IPS-15b (cell line): ENCODE data around the gene PON1.

Source experiments
- H3K27me3 ChIP-seq: one replicate; pipeline ENCODE4 v1.6.1; 2013; ENCODE audit warnings: low read length; ENCODE audit not compliant: control insufficient read depth, insufficient read depth
- H3K36me3 ChIP-seq: one replicate; pipeline ENCODE4 v1.6.1; 2013; ENCODE audit warnings: low read length; ENCODE audit not compliant: control insufficient read depth, insufficient read depth
- H3K4me1 ChIP-seq: one replicate; pipeline ENCODE4 v1.6.1; 2013; ENCODE audit warnings: mild to moderate bottlenecking, low read length; ENCODE audit not compliant: control insufficient read depth, insufficient read depth
- H3K4me3 ChIP-seq: one replicate; pipeline ENCODE4 v1.5.1; 2013; ENCODE audit warnings: low read depth, low read length
- H3K9ac ChIP-seq: one replicate; pipeline ENCODE4 v1.6.1; 2013; ENCODE audit warnings: low read depth, mild to moderate bottlenecking, low read length
- H3K9me3 ChIP-seq: one replicate; pipeline ENCODE4 v1.6.1; 2013; ENCODE audit warnings: mild to moderate bottlenecking, low read length; ENCODE audit not compliant: control insufficient read depth, insufficient read depth

PON1 gene

GRCh38 chr7:95250571-95250970, 73.8 kb downstream of the PON1 start:
- Histone ChIP-seq H3K4me3 (no peak overlapping the region), H3K27me3 (no peaks in the 10 kb centered on the region), H3K36me3 (no peaks in the 10 kb centered on the region), H3K9ac (no peak overlapping the region), H3K9me3 (no peaks in the 10 kb centered on the region), H3K4me1 (peaks cover 8% of the 10 kb centered on the region)
